GM23338 (cell line): ENCODE results near the gene ROBO3. TPM values are rescaled to one million over a fixed set of nuclear protein-coding genes. Genes with fewer than 3 reads are reported as not detected.
A peak's percentile ranks its signal among the peaks of the same experiment; 100 is the strongest.

Source experiments
- ATAC-seq: fragments of 200-7000 bp; cut with Tn5 transposase; 3 replicates; pipeline ENCODE4 v1.9.1; 2020
- DNase-seq: peaks from one replicate; pipeline ENCODE4 v3.0.0-alpha.2; 2015; ENCODE audit warnings: low spot score
- H2AFZ ChIP-seq: fragments of 200-600 bp; sonication (generic); 2 replicates; pipeline ENCODE4 v1.8.0; 2016; ENCODE audit warnings: antibody characterized with exemption, mild to moderate bottlenecking, moderate library complexity
- H3F3A ChIP-seq: fragments of 200-600 bp; sonication (generic); replicated peaks from 2 replicates; pipeline ENCODE4 v1.8.0; 2017; ENCODE audit warnings: antibody characterized with exemption, mixed run types, low read depth
- H3K27ac ChIP-seq: fragments of 200-600 bp; sonication (generic); 2 replicates; pipeline ENCODE4 v1.6.1; 2016; ENCODE audit warnings: low read depth
- H3K27me3 ChIP-seq: fragments of 200-600 bp; sonication (generic); 2 replicates; pipeline ENCODE4 v1.8.0; 2016; ENCODE audit warnings: mild to moderate bottlenecking, mixed run types, moderate library complexity; ENCODE audit not compliant: insufficient read depth
- H3K36me3 ChIP-seq: fragments of 200-600 bp; sonication (generic); 2 replicates; pipeline ENCODE4 v1.8.0; 2016; ENCODE audit warnings: mild to moderate bottlenecking; ENCODE audit not compliant: insufficient read depth
- H3K4me1 ChIP-seq: fragments of 200-600 bp; sonication (generic); 2 replicates; pipeline ENCODE4 v1.8.0; 2016; ENCODE audit warnings: mild to moderate bottlenecking, moderate library complexity; ENCODE audit not compliant: insufficient read depth
- H3K4me2 ChIP-seq: fragments of 200-600 bp; sonication (generic); 2 replicates; pipeline ENCODE4 v1.7.1; 2017; ENCODE audit warnings: mixed run types
- H3K4me3 ChIP-seq: fragments of 200-600 bp; sonication (generic); 2 replicates; pipeline ENCODE4 v1.6.1; 2016; ENCODE audit warnings: mixed run types
- H3K79me2 ChIP-seq: fragments of 200-600 bp; sonication (generic); replicated peaks from 2 replicates; pipeline ENCODE4 v1.8.0; 2017; ENCODE audit warnings: mild to moderate bottlenecking; ENCODE audit not compliant: insufficient read depth
- H3K9me2 ChIP-seq: fragments of 200-600 bp; sonication (generic); 2 replicates; pipeline ENCODE4 v1.8.0; 2017; ENCODE audit not compliant: insufficient read depth
- H4K20me1 ChIP-seq: fragments of 200-600 bp; sonication (generic); replicated peaks from 2 replicates; pipeline ENCODE4 v1.8.0; 2017; ENCODE audit warnings: mild to moderate bottlenecking; ENCODE audit not compliant: insufficient read depth
- H3K27ac Mint-ChIP-seq: 2 replicates; pipeline ENCODE4 v1.8.0; 2020; ENCODE audit warnings: inconsistent platforms, mild to moderate bottlenecking, moderate library complexity, mixed read lengths
- H3K27me3 Mint-ChIP-seq: 3 replicates; pipeline ENCODE4 v1.8.0; 2022; ENCODE audit warnings: low read depth, mild to moderate bottlenecking, moderate library complexity, mixed read lengths, inconsistent platforms; ENCODE audit not compliant: insufficient read depth, poor library complexity
- H3K36me3 Mint-ChIP-seq: 3 replicates; pipeline ENCODE4 v1.8.0; 2021; ENCODE audit warnings: low read depth, mild to moderate bottlenecking, inconsistent platforms, moderate library complexity, mixed read lengths
- H3K4me1 Mint-ChIP-seq: 3 replicates; pipeline ENCODE4 v1.8.0; 2020; ENCODE audit warnings: mild to moderate bottlenecking, inconsistent platforms, mixed read lengths
- H3K4me3 Mint-ChIP-seq: 3 replicates; pipeline ENCODE4 v1.8.0; 2021; ENCODE audit warnings: moderate library complexity, mild to moderate bottlenecking, inconsistent platforms, mixed read lengths
- H3K9me3 Mint-ChIP-seq: 3 replicates; pipeline ENCODE4 v1.8.0; 2020; ENCODE audit warnings: moderate library complexity, mild to moderate bottlenecking, inconsistent platforms, mixed read lengths
- CREB1 ChIP-seq: fragments of 250-450 bp; sonication (Bioruptor Pico); IDR thresholded peaks from 2 replicates; pipeline ENCODE4 v1.5.0; 2020; ENCODE audit warnings: low read depth, mild to moderate bottlenecking, moderate library complexity
- CTCF ChIP-seq, 2 experiments: fragments of 200-600 bp in 1 of 2; sonication (generic) in 1 of 2; conservative IDR thresholded peaks; 2 replicates each; pipeline versions ENCODE4 v1.5.1 to v1.6.1; 2016 to 2017; ENCODE audit warnings: antibody characterized with exemption in 2 of 2, low read depth in 2 of 2, mild to moderate bottlenecking in 2 of 2, moderate library complexity in 1 of 2
- JUNB ChIP-seq: IDR thresholded peaks from one replicate; pipeline ENCODE4 v1.6.1; 2016; ENCODE audit warnings: antibody characterized with exemption; ENCODE audit not compliant: unreplicated experiment
- POLR2AphosphoS5 ChIP-seq: IDR thresholded peaks from 2 replicates; pipeline ENCODE4 v1.6.1; 2016; ENCODE audit warnings: antibody characterized with exemption, low read depth
- REST ChIP-seq: IDR thresholded peaks from one replicate; pipeline ENCODE4 v1.6.1; 2018; ENCODE audit warnings: antibody characterized with exemption; ENCODE audit not compliant: unreplicated experiment
- STAT1 ChIP-seq: IDR thresholded peaks from one replicate; pipeline ENCODE4 v1.6.1; 2016; ENCODE audit warnings: antibody characterized with exemption; ENCODE audit not compliant: unreplicated experiment
- ZNF114 ChIP-seq: fragments of 250-450 bp; sonication (Bioruptor Pico); IDR thresholded peaks from 2 replicates; pipeline ENCODE4 v1.5.0; 2020; ENCODE audit warnings: mild to moderate bottlenecking, moderate library complexity
- ZNF331 ChIP-seq: fragments of 250-450 bp; sonication (Bioruptor Pico); IDR thresholded peaks from 2 replicates; pipeline ENCODE4 v1.5.0; 2020; ENCODE audit warnings: low read depth, mild to moderate bottlenecking, moderate library complexity
- polyA plus RNA-seq: library from polyadenylated mRNA; unstranded; fragments of >200 nt; fragmentation: Nextera tagmentation; extraction: Ambion mirVana; gene quantifications from 2 replicates; pipeline ENCODE4 v1.2.1, GENCODE V29; 2016
- total RNA-seq: library from RNA; depleted of rRNA; stranded (reverse); fragments of >200 nt; shearing (Covaris generic); gene quantifications from 2 replicates; pipeline ENCODE4 v1.2.3, GENCODE V29; 2014
- TF ChIP-seq, protein P1 (sequence below): fragments of 250-450 bp; sonication (Bioruptor Pico); IDR thresholded peaks from 2 replicates; pipeline ENCODE4 v1.5.0; 2020; ENCODE audit warnings: mild to moderate bottlenecking, moderate library complexity

The ROBO3 gene
- total and polyA plus RNA-seq, 2 experiments from 2014 or later: 17.0 to 21.4 TPM

GRCh38 chr11:124920870-124921609 is 55.8 kb downstream of the ROBO3 start:
- H3K27ac Mint-ChIP-seq: no peak overlapping the region
- H3K4me2 ChIP-seq: peak overlapping the region; percentile 83
- peaks cover 12% of the 10 kb centered on the region; the same call in 1 of the 2 replicates for H3K9me2 ChIP-seq
- H3K27me3 Mint-ChIP-seq: peaks cover 48% of the 10 kb centered on the region
- ATAC-seq (peak; percentile 85), DNase-seq (peak; percentile 83)
- H3K4me1 ChIP-seq: no peaks in the 10 kb centered on the region
- TF ChIP-seq REST (no peak), CTCF (conservative IDR thresholded peaks at IDR 0.05; ENCODE audit: low read depth in 2 of 2) (no peak), JUNB (no peak), POLR2AphosphoS5 (no peak), STAT1 (no peak), ZNF114 (CRISPR knock-in tag) (no peak), ZNF331 (no peak), CREB1 (CRISPR knock-in tag) (0 out of 2 replicates have a peak, but pooled peaks have one; percentile 21)
- TF ChIP-seq, protein P1, sequence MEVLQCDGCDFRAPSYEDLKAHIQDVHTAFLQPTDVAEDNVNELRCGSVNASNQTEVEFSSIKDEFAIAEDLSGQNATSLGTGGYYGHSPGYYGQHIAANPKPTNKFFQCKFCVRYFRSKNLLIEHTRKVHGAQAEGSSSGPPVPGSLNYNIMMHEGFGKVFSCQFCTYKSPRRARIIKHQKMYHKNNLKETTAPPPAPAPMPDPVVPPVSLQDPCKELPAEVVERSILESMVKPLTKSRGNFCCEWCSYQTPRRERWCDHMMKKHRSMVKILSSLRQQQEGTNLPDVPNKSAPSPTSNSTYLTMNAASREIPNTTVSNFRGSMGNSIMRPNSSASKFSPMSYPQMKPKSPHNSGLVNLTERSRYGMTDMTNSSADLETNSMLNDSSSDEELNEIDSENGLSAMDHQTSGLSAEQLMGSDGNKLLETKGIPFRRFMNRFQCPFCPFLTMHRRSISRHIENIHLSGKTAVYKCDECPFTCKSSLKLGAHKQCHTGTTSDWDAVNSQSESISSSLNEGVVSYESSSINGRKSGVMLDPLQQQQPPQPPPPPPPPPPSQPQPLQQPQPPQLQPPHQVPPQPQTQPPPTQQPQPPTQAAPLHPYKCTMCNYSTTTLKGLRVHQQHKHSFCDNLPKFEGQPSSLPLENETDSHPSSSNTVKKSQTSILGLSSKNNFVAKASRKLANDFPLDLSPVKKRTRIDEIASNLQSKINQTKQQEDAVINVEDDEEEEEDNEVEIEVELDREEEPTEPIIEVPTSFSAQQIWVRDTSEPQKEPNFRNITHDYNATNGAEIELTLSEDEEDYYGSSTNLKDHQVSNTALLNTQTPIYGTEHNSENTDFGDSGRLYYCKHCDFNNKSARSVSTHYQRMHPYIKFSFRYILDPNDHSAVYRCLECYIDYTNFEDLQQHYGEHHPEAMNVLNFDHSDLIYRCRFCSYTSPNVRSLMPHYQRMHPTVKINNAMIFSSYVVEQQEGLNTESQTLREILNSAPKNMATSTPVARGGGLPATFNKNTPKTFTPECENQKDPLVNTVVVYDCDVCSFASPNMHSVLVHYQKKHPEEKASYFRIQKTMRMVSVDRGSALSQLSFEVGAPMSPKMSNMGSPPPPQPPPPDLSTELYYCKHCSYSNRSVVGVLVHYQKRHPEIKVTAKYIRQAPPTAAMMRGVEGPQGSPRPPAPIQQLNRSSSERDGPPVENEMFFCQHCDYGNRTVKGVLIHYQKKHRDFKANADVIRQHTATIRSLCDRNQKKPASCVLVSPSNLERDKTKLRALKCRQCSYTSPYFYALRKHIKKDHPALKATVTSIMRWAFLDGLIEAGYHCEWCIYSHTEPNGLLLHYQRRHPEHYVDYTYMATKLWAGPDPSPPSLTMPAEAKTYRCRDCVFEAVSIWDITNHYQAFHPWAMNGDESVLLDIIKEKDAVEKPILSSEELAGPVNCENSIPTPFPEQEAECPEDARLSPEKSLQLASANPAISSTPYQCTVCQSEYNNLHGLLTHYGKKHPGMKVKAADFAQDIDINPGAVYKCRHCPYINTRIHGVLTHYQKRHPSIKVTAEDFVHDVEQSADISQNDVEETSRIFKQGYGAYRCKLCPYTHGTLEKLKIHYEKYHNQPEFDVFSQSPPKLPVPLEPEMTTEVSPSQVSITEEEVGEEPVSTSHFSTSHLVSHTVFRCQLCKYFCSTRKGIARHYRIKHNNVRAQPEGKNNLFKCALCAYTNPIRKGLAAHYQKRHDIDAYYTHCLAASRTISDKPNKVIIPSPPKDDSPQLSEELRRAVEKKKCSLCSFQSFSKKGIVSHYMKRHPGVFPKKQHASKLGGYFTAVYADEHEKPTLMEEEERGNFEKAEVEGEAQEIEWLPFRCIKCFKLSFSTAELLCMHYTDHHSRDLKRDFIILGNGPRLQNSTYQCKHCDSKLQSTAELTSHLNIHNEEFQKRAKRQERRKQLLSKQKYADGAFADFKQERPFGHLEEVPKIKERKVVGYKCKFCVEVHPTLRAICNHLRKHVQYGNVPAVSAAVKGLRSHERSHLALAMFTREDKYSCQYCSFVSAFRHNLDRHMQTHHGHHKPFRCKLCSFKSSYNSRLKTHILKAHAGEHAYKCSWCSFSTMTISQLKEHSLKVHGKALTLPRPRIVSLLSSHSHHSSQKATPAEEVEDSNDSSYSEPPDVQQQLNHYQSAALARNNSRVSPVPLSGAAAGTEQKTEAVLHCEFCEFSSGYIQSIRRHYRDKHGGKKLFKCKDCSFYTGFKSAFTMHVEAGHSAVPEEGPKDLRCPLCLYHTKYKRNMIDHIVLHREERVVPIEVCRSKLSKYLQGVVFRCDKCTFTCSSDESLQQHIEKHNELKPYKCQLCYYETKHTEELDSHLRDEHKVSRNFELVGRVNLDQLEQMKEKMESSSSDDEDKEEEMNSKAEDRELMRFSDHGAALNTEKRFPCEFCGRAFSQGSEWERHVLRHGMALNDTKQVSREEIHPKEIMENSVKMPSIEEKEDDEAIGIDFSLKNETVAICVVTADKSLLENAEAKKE (CRISPR knock-in tag): no peak
- no peaks in the 10 kb centered on the region; the same call in 1 of the 3 replicates for H3K36me3 Mint-ChIP-seq
- H3K9me3 Mint-ChIP-seq: peaks cover 19% of the 10 kb centered on the region
- H3K27me3 ChIP-seq: peaks cover 69% of the 10 kb centered on the region
- H3K4me3 ChIP-seq: peak overlapping the region; percentile 56
- peak overlapping the region; percentile 67 for H3K4me3 Mint-ChIP-seq
- no peaks in the 10 kb centered on the region for H4K20me1 ChIP-seq
- no peaks in the 10 kb centered on the region for H3K79me2 ChIP-seq
- peaks cover 3% of the 10 kb centered on the region; the same call in 1 of the 3 replicates for H3K4me1 Mint-ChIP-seq
- H3K27ac ChIP-seq: no peak overlapping the region
- no peaks in the 10 kb centered on the region for H3K36me3 ChIP-seq
- H2AFZ ChIP-seq: peak overlapping the region; percentile 91
- H3F3A ChIP-seq: 0 out of 2 replicates have a peak, but pooled peaks cover 3% of the 10 kb centered on the region
